ELF-1 (cell line): Measurements from ENCODE around the gene FAM78B.
A peak's percentile ranks its signal among the peaks of the same experiment; 100 is the strongest.

Experiments
- DNase-seq: peaks from one replicate; pipeline ENCODE4 v3.0.0-alpha.2; 2016; ENCODE audit warnings: low read depth, low spot score

FAM78B gene

GRCh38 chr1:166164995-166165660 is 1.7 kb downstream of the FAM78B start:
- DNase-seq, result peak; percentile 82

- no peak for DNase-seq
Observed at GRCh38 chr1:166164646-166164994, 2.2 kb downstream of the FAM78B start.

GRCh38 chr1:166159656-166160055 is 7.1 kb downstream of the FAM78B start:
- no peak for DNase-seq

- DNase-seq, result no peak
Observed at GRCh38 chr1:166156674-166157073, 10.1 kb downstream of the FAM78B start.

- no peak for DNase-seq
Observed at GRCh38 chr1:166155108-166155507, 11.7 kb downstream of the FAM78B start.

GRCh38 chr1:166153525-166154314 is 13.1 kb downstream of the FAM78B start:
- DNase-seq, result no peak

GRCh38 chr1:166152978-166153377 is 13.8 kb downstream of the FAM78B start:
- DNase-seq, result no peak

- no peak for DNase-seq
Observed at GRCh38 chr1:166151804-166152203, 15.0 kb downstream of the FAM78B start.

- DNase-seq, result no peak
Observed at GRCh38 chr1:166145499-166145898, 21.3 kb downstream of the FAM78B start.

GRCh38 chr1:166141969-166142368 is 24.8 kb downstream of the FAM78B start:
- DNase-seq, result no peak

GRCh38 chr1:166140251-166140650 is 26.6 kb downstream of the FAM78B start:
- no peak for DNase-seq

GRCh38 chr1:166139735-166140134 is 27.1 kb downstream of the FAM78B start:
- no peak for DNase-seq

GRCh38 chr1:166136699-166137401 is 30.0 kb downstream of the FAM78B start:
- no peak for DNase-seq

- DNase-seq, result no peak
Observed at GRCh38 chr1:166136222-166136621, 30.6 kb downstream of the FAM78B start.

- no peak for DNase-seq
Observed at GRCh38 chr1:166133857-166134256, 32.9 kb downstream of the FAM78B start.

GRCh38 chr1:166133276-166133841 is 33.4 kb downstream of the FAM78B start:
- DNase-seq, result no peak

- DNase-seq, result no peak
Observed at GRCh38 chr1:166132496-166132895, 34.3 kb downstream of the FAM78B start.

GRCh38 chr1:166129006-166129405 is 37.8 kb downstream of the FAM78B start:
- DNase-seq, result no peak

GRCh38 chr1:166128195-166128594 is 38.6 kb downstream of the FAM78B start:
- no peak for DNase-seq

GRCh38 chr1:166127003-166127402 is 39.8 kb downstream of the FAM78B start:
- DNase-seq, result no peak

- peak; percentile 35 for DNase-seq
Observed at GRCh38 chr1:166122873-166123466, 43.8 kb downstream of the FAM78B start.

- DNase-seq, result no peak
Observed at GRCh38 chr1:166121010-166121409, 45.8 kb downstream of the FAM78B start.
